ENCODE measurements around the gene PDE6G.

DNA sequence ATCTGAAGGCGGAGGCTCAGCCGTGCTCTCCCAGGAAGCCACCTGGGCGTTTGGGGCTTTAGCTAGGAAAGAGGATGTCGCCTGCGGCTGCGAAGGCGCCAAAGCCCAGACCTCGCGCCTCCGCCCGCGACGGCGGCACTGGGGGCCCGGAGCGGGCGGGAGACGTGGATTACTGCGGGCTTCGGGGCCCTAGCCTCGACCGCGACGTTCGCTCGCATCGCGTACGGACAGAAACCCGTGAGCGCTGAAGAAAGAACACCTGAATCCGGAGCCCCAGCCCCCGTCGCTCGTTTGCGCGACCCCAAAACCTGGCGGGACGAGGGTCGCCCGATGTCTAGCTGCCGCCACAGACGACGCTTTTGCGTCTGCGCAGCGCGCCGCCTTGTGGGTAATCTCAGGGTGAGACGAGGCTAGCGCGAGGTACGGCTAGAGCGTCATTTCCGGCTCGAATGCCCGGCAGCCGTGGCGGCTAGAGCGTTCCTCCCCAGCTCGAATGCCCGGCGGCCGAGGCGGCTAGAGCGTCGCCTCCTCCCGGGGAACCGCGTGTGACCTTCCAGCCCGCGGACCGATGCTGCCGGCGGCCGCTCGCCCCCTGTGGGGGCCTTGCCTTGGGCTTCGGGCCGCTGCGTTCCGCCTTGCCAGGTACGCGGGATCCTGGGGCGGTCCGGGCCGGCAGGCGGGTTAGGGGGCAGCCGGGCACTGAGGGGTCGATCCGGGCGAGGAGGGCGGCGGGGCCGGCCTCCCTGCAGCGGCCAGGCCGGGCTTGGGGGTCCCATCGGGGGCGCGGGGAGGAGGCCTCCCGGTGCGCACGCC is 46.8 kb upstream of the PDE6G start, which contains the start of gene MRPL12:
- TF ChIP-seq EZH2 (IDR thresholded peaks at IDR 0.05), result no peak
- TF ChIP-seq, protein P1, sequence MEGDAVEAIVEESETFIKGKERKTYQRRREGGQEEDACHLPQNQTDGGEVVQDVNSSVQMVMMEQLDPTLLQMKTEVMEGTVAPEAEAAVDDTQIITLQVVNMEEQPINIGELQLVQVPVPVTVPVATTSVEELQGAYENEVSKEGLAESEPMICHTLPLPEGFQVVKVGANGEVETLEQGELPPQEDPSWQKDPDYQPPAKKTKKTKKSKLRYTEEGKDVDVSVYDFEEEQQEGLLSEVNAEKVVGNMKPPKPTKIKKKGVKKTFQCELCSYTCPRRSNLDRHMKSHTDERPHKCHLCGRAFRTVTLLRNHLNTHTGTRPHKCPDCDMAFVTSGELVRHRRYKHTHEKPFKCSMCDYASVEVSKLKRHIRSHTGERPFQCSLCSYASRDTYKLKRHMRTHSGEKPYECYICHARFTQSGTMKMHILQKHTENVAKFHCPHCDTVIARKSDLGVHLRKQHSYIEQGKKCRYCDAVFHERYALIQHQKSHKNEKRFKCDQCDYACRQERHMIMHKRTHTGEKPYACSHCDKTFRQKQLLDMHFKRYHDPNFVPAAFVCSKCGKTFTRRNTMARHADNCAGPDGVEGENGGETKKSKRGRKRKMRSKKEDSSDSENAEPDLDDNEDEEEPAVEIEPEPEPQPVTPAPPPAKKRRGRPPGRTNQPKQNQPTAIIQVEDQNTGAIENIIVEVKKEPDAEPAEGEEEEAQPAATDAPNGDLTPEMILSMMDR (IDR thresholded peaks at IDR 0.05), result no peak
